Mesothelial cell of epicardium (in vitro differentiated cells): ENCODE data around the gene OR51V1. TPM values are rescaled to one million over a fixed set of nuclear protein-coding genes. Genes with fewer than 3 reads are reported as not detected.

Source experiments
- DNase-seq, 2 experiments: peaks; one replicate each; pipeline ENCODE4 v3.0.0; 2021; ENCODE audit warnings: low spot score in 2 of 2; ENCODE audit not compliant: unreplicated experiment in 2 of 2
- H3K27ac Mint-ChIP-seq: 2 replicates; pipeline ENCODE4 v1.8.0; 2021; ENCODE audit warnings: mixed read lengths
- H3K27me3 Mint-ChIP-seq: 2 replicates; pipeline ENCODE4 v1.8.0; 2021; ENCODE audit warnings: low read depth, mixed read lengths
- H3K36me3 Mint-ChIP-seq: 2 replicates; pipeline ENCODE4 v1.8.0; 2021; ENCODE audit warnings: mixed read lengths
- H3K4me1 Mint-ChIP-seq: 2 replicates; pipeline ENCODE4 v1.8.0; 2021; ENCODE audit warnings: mixed read lengths
- H3K4me3 Mint-ChIP-seq: 2 replicates; pipeline ENCODE4 v1.8.0; 2021; ENCODE audit warnings: mild to moderate bottlenecking, moderate library complexity, mixed read lengths
- H3K9me3 Mint-ChIP-seq: 2 replicates; pipeline ENCODE4 v1.8.0; 2021; ENCODE audit warnings: mixed read lengths
- CTCF ChIP-seq: fragments of 200-600 bp; sonication (generic); IDR thresholded peaks from one replicate; pipeline ENCODE4 v1.5.0; 2021; ENCODE audit warnings: antibody characterized with exemption; ENCODE audit not compliant: unreplicated experiment
- total RNA-seq: library from RNA; stranded (reverse); gene quantifications from 3 replicates; pipeline ENCODE4 v1.2.1, GENCODE V29; 2021

Gene OR51V1
- total RNA-seq, 1 donor from 2014 or later, result not detected

GRCh38 chr11:5243816-5244180 lies 43.3 kb upstream of the OR51V1 start:
- H3K4me1 Mint-ChIP-seq, result peaks cover 28% of the 10 kb centered on the region

GRCh38 chr11:5242933-5243815 lies 42.7 kb upstream of the OR51V1 start:
- no peaks in the 10 kb centered on the region for H3K36me3 Mint-ChIP-seq
- no peaks in the 10 kb centered on the region for H3K9me3 Mint-ChIP-seq
- H3K27me3 Mint-ChIP-seq, result peaks cover 6% of the 10 kb centered on the region
- no peak overlapping the region for H3K4me3 Mint-ChIP-seq
- no peak for DNase-seq
- H3K4me1 Mint-ChIP-seq, result peaks cover 28% of the 10 kb centered on the region
- no peak overlapping the region for H3K27ac Mint-ChIP-seq
- TF ChIP-seq CTCF, result no peak

More at GRCh38 chr11:5243816-5244180, 43.3 kb upstream of the OR51V1 start:
- no peak for DNase-seq
- H3K36me3 Mint-ChIP-seq, result no peaks in the 10 kb centered on the region
- peaks cover 6% of the 10 kb centered on the region for H3K27me3 Mint-ChIP-seq
- no peaks in the 10 kb centered on the region for H3K9me3 Mint-ChIP-seq
- H3K4me3 Mint-ChIP-seq, result no peak overlapping the region
- no peak for TF ChIP-seq CTCF
- H3K27ac Mint-ChIP-seq, result no peak overlapping the region

- TF ChIP-seq CTCF, result no peak
- Mint-ChIP-seq H3K4me1 (peaks cover 25% of the 10 kb centered on the region), H3K27me3 (peaks cover 6% of the 10 kb centered on the region), H3K36me3 (no peaks in the 10 kb centered on the region), H3K27ac (no peak overlapping the region), H3K4me3 (no peak overlapping the region), H3K9me3 (no peaks in the 10 kb centered on the region)
- no peak for DNase-seq
Measured at GRCh38 chr11:5242208-5242607, 41.7 kb upstream of the OR51V1 start.

- Mint-ChIP-seq H3K27me3 (peaks cover 9% of the 10 kb centered on the region), H3K4me3 (no peak overlapping the region), H3K4me1 (peaks cover 17% of the 10 kb centered on the region), H3K36me3 (no peaks in the 10 kb centered on the region), H3K9me3 (no peaks in the 10 kb centered on the region), H3K27ac (no peak overlapping the region)
- DNase-seq, result no peak
- no peak for TF ChIP-seq CTCF
Measured at GRCh38 chr11:5241458-5241857, 41.0 kb upstream of the OR51V1 start.

GRCh38 chr11:5240458-5240857 lies 40.0 kb upstream of the OR51V1 start:
- Mint-ChIP-seq H3K27me3 (peaks cover 15% of the 10 kb centered on the region), H3K4me3 (no peak overlapping the region), H3K9me3 (no peaks in the 10 kb centered on the region), H3K27ac (no peak overlapping the region), H3K4me1 (peaks cover 9% of the 10 kb centered on the region), H3K36me3 (no peaks in the 10 kb centered on the region)
- DNase-seq, result no peak
- no peak for TF ChIP-seq CTCF
